HepG2 (cell line): ENCODE results near the gene SUPT4H1.

Experiments
- HMGA1 ChIP-seq: sonication (generic); formaldehyde crosslinking; conservative IDR thresholded peaks from 2 replicates; pipeline ENCODE4 v1.4.0; 2020; ENCODE audit warnings: missing genetic modification reagents
- SALL2 ChIP-seq: sonication (generic); formaldehyde crosslinking; IDR thresholded peaks from 2 replicates; pipeline ENCODE4 v1.8.1; 2023; ENCODE audit warnings: mild to moderate bottlenecking, missing genetic modification reagents, inconsistent platforms
- TCF7L2 ChIP-seq: IDR thresholded peaks from 2 replicates; pipeline ENCODE4 v1.6.1; 2011; ENCODE audit warnings: mild to moderate bottlenecking, low read depth, low read length, moderate library complexity
- ZBTB20 ChIP-seq: sonication (generic); formaldehyde crosslinking; IDR thresholded peaks from 2 replicates; pipeline ENCODE4 v1.8.1; 2023; ENCODE audit warnings: missing genetic modification reagents, low read depth, mild to moderate bottlenecking, borderline replicate concordance
- ZNF160 ChIP-seq: sonication (generic); formaldehyde crosslinking; IDR thresholded peaks from 2 replicates; pipeline ENCODE4 v1.8.0; 2022; ENCODE audit warnings: mild to moderate bottlenecking, inconsistent platforms, missing genetic modification reagents
- ZNF24 ChIP-seq: fragments of 450-650 bp; IDR thresholded peaks from 2 replicates; pipeline ENCODE4 v1.6.1; 2017; ENCODE audit warnings: antibody characterized with exemption, mild to moderate bottlenecking
- TF ChIP-seq, protein P1 (sequence below): sonication (generic); formaldehyde crosslinking; IDR thresholded peaks from 2 replicates; pipeline ENCODE4 v1.9.0; 2021; ENCODE audit warnings: missing genetic modification reagents, mild to moderate bottlenecking, borderline replicate concordance
- TF ChIP-seq, protein P2 (sequence below): IDR thresholded peaks from 2 replicates; pipeline ENCODE4 v1.6.1; 2016; ENCODE audit warnings: missing compliant biosample characterization, missing genetic modification reagents, borderline replicate concordance
- TF ChIP-seq, protein P3 (sequence below), 2 experiments: IDR thresholded peaks; 2 replicates each; pipeline ENCODE4 v1.6.1; 2011 to 2012; ENCODE audit warnings: low read length in 2 of 2, borderline replicate concordance in 1 of 2, low read depth in 1 of 2, mild to moderate bottlenecking in 1 of 2, moderate library complexity in 1 of 2

DNA sequence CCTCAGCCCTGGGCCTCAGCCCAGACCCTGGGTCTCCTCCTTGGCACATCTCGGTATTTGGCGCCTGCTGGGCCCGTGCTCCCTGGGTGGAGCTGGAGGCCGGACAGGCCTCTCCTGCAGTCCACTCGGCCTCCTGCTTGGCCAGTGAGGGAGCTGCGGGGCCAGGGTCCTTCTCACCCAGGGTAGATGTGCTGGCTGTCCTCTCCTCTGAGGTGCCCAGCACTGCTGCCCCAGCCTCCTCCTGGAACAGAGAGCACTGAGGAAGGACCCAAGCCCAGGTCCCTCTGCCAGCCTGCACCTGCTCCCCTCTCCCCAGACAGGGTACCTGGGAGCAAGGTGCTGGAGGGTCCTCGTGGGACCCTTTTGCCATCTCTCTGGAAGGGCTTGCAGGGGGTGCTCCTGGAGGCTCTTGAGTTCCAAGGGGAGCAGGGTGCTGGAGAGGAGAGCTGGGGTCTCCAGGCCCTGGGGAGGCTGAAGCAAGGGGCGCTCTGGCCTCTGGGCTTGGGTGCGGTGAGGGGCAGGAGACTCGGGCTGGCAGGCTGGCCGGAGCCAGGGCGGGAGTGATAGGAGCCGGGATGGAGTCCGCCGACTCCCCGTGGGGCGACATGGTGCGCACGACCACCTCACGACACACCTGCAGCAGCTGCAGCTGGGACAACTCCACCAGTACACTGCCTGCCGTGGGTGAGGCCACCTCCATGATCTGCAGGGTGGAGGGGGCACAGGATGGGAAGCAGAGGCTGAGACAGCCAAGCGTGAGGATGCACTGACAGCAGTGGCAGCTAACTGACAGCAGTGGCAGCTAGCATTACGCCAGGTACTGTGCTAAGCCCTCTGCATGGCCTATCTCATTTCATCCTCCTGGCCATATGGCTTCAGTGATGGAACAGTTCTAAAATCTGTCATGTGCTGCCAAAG is 41.2 kb downstream of the SUPT4H1 start:
- TF ChIP-seq SALL2 (CRISPR knock-in tag) = no peak
- TF ChIP-seq TCF7L2 = no peak
- TF ChIP-seq ZNF160 (CRISPR knock-in tag) = no peak
- no peak for TF ChIP-seq ZNF24
- TF ChIP-seq, protein P1, sequence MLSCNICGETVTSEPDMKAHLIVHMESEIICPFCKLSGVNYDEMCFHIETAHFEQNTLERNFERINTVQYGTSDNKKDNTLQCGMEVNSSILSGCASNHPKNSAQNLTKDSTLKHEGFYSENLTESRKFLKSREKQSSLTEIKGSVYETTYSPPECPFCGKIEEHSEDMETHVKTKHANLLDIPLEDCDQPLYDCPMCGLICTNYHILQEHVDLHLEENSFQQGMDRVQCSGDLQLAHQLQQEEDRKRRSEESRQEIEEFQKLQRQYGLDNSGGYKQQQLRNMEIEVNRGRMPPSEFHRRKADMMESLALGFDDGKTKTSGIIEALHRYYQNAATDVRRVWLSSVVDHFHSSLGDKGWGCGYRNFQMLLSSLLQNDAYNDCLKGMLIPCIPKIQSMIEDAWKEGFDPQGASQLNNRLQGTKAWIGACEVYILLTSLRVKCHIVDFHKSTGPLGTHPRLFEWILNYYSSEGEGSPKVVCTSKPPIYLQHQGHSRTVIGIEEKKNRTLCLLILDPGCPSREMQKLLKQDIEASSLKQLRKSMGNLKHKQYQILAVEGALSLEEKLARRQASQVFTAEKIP (CRISPR knock-in tag) = no peak
- no peak for TF ChIP-seq HMGA1 (CRISPR knock-in tag)
- TF ChIP-seq ZBTB20 (CRISPR knock-in tag) = no peak
- TF ChIP-seq, protein P2, sequence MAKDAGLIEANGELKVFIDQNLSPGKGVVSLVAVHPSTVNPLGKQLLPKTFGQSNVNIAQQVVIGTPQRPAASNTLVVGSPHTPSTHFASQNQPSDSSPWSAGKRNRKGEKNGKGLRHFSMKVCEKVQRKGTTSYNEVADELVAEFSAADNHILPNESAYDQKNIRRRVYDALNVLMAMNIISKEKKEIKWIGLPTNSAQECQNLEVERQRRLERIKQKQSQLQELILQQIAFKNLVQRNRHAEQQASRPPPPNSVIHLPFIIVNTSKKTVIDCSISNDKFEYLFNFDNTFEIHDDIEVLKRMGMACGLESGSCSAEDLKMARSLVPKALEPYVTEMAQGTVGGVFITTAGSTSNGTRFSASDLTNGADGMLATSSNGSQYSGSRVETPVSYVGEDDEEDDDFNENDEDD (CRISPR knock-in tag) = no peak
- TF ChIP-seq, protein P3, sequence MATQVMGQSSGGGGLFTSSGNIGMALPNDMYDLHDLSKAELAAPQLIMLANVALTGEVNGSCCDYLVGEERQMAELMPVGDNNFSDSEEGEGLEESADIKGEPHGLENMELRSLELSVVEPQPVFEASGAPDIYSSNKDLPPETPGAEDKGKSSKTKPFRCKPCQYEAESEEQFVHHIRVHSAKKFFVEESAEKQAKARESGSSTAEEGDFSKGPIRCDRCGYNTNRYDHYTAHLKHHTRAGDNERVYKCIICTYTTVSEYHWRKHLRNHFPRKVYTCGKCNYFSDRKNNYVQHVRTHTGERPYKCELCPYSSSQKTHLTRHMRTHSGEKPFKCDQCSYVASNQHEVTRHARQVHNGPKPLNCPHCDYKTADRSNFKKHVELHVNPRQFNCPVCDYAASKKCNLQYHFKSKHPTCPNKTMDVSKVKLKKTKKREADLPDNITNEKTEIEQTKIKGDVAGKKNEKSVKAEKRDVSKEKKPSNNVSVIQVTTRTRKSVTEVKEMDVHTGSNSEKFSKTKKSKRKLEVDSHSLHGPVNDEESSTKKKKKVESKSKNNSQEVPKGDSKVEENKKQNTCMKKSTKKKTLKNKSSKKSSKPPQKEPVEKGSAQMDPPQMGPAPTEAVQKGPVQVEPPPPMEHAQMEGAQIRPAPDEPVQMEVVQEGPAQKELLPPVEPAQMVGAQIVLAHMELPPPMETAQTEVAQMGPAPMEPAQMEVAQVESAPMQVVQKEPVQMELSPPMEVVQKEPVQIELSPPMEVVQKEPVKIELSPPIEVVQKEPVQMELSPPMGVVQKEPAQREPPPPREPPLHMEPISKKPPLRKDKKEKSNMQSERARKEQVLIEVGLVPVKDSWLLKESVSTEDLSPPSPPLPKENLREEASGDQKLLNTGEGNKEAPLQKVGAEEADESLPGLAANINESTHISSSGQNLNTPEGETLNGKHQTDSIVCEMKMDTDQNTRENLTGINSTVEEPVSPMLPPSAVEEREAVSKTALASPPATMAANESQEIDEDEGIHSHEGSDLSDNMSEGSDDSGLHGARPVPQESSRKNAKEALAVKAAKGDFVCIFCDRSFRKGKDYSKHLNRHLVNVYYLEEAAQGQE (IDR thresholded peaks at IDR 0.05; ENCODE audit: borderline replicate concordance in 1 of 2, low read depth in 1 of 2, low read length in 2 of 2) = no peak
